Kidney glomerular epithelial cell (primary cell): ENCODE measurements around the gene LMO7.
"Not testable (repeated sequence)": the region's sequence is repeated elsewhere in the genome, so short reads cannot be mapped to it uniquely, and the experiment has no call there.

Experiments
- DNase-seq: peaks from one replicate; lab custom pipeline; 2025; lab: John Stamatoyannopoulos, UW

LMO7 gene

DNA sequence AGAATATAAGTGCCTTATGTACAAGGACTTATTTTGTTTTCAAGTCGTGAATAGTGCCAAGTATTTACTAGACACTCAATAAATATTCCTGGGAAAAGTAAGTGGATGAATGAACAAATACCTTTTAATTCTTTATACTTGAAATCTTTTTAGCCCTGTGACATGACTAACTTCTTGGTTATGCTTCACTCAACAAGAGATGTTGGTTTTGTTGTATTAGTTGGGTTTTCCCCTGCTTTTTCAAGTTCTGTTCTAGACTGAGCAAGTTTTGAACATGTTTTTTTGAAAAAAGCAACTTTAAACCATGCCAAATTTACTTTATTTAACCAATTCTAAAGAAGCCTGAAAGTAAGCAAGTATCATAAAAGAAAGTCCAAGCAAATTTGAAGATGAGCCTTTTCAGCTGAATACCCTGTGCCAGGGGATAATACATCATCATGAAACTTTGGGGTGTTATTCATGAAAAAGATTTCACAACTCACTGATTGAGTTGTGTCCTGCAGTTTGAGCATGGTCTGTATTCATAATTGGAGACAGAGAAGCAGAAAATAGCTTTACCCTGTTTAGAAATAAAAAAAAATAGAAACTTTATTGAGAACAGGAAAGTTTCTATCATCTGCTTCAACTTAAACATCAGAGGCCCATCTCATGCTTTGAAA, 11.1 kb downstream of the LMO7 start:
- peak; percentile 78 for DNase-seq

DNA sequence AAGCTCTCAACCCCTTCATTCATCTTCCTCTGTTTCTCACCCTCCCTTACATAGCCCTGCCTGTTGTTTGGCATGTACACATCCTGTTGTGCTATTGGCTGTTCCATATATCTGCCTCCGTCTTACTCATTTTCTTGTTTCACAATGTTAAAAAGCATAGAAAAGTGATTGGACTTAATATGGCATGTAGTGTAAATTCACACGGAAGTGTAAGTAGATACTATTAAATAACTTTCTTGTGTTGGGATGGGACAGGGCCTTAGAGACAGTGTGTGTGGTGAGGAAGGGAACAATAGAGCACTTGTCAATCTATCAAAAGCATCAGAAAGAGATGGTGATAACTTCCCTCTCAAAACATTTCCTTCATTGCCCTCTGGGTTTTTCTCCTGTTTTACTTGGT, 12.3 kb downstream of the LMO7 start:
- DNase-seq: no peak

DNA sequence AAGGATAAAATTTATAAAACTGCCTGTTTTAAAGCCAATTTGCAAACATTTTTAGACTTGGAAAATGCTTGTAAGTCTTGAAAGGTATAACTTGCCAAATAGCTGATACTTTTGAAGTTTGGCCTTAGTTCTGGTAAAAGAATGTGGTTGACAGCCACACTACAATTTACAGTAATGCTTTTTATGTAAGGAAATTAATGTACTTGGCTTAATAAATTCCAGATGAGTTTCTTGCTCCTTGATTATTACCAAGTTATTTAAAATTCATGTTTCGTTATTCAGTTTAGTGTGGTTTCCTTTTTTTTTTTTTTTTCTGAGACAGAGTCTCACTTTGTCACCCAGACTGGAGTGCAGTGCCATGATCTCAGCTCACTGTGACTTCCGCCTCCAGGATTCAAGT, 14.9 kb downstream of the LMO7 start:
- DNase-seq: no peak

DNA sequence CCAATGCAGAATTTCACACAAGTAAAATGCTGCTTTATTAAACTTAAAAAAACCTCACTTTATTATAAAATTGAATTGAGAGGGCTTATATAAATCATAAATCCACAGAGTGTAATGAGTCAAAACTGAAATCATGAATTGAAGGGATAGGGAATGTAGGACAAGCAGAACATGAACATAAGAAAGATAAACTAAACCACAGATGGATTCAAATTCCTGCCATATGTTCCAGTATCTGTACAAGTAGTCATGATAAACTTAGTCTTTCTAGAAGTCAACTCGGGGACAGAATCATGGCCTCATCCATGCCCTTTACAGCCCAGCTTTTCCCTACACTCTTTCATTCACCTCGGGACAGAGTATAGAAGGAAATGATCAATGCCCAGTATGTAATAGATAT, 16.6 kb downstream of the LMO7 start:
- no peak for DNase-seq

DNA sequence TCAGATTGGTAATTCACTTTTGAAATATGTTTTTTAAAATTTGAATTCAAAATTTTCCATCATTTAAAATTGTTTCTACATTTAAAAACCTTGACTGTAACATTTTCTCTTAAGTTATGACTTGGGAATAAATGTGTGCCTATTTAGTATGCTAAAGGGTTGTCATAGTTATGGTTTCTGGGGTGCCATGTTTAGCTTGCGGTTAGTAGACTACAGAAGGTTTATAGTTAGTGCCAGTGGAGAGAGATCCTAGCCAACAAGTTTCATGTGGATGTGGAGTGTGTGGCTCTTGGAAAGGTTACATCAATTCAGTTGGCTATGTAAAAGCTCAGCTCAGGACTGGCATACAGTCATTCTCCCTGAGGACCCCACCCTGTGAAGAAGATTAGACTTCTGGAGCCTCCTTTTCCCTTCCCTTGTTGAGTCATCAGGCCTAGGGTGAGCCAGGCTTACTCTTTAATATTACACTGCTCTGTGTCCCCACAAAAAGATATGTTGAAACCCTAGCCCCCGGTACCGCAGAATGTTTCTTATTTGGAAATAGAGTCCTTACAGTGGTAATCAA, 20.4 kb downstream of the LMO7 start:
- no peak for DNase-seq

DNA sequence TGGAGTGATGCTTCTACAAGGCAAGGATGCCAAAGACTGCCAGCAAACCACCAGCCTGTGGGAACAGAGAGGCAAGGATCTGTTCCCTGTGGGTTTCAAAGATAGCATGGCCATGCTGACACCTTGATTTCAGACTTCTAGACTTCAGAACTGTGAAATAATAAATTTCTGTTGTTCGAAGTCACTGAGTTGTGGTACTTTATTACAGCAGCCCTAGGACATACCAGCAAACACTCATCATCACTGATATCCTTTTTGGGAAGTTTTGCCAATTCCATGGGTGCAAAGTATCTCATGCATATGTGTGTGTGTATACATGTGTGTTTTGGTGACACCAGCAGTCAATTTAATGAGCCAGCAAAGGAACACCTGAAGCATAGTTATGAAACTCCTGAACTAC, 21.0 kb downstream of the LMO7 start:
- no peak for DNase-seq

DNA sequence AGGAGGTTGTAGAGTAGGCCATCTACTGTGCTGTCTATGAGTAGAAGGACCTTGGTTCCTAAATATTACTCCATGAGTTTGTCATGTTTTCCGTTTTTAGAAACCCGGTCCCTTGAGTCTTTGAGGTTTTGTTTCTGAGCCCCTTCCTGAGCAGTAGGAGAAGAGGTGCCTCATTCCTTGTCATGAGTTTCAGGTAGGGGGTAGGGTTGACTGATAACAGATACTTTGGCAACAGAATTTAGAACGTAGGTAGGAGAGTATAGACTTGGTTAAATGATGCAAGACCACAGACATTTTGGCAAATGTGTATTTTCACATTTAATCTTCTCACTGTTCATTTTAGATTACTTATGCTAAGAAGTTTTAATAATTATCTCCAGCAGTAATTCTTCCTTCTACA, 24.6 kb downstream of the LMO7 start:
- no peak for DNase-seq

DNA sequence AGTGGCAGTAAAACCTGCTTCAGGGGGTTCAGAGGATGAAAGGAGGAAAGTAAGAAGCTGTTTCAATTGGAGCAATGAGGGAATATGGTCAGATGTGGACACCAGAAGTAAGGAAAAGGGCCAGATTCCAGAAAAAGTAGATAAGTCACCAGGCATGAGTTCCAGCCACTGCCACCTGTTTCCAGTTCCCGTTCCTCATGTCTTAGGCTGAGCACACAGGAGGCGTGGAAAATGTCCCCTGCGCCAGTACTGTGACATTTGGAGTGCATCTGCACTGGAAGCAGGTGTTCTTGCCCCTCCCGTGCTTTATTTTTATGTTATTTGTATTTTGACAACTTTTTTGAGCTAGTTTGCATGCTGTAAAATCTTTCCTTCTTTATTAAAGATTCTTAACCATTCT, 25.3 kb downstream of the LMO7 start:
- no peak for DNase-seq

DNA sequence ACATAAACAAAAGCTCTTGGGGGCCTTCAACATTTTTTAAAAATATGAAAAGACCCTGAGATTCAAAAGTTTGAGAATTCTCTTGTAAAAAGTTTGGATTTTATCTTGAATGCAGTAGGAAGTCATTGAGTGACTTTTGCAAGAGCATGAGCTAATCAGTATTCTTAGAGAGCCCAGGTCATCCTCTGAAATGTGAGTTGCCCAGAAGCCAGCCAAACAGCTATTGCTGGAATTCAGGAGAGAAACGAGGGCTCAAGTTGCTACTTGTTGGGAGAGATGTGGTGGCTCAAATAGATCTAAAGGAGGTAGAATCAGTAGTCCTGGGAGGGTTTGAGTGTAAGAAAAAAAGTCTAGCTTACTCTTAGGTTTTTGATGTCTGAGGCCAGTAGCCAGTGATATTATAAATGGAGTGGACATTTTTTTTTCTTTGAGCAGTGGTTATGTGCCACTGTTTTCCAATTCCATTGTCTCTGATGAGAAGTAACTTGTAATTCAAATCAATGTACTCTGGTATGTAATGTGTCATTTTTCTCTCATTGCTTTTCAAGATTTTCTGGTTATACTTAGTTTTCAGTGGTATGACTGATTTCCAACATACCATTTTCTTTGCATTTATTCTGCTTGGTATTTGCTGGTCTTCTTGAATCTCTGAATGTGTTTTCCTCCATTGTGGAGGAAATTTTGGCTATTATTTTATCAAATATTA, 30.7 kb downstream of the LMO7 start:
- no peak for DNase-seq

DNA sequence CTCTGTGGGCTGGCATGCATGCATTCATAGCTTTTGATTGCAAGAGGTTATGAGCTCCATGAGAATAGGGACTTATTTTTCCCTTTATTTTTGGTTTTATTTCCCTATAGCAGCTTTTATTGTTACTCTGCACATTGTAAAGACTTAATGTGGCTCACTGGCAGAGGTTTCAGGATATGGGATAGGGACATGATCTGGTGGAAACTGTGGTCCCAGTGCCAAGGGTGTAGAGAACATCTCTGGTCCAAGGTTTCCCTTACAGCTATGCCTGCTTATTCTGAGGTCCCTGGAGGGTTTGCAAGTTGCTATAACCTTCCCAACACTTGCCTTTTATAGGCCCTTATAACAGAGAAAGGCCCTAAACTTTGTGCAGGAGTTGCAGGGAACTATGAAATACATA, 33.6 kb downstream of the LMO7 start:
- no peak for DNase-seq

DNA sequence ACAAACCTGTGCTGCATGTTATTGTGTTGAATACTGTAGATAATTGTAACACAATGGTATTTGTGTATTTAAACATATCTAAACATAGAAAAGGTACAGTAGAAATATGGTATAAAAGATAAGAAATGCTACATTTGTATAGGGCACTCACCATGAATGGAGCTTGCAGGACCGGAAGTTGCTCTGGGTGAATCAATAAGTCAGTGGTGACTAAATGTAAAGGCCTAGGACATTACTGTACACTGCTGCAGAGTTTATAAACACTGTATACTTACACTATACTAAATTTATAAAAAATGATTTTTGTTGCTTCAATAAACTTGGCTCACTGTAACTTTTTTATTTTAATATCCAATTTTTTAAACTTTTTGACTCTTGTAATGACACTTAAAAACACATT, 34.4 kb downstream of the LMO7 start:
- DNase-seq: no peak

DNA sequence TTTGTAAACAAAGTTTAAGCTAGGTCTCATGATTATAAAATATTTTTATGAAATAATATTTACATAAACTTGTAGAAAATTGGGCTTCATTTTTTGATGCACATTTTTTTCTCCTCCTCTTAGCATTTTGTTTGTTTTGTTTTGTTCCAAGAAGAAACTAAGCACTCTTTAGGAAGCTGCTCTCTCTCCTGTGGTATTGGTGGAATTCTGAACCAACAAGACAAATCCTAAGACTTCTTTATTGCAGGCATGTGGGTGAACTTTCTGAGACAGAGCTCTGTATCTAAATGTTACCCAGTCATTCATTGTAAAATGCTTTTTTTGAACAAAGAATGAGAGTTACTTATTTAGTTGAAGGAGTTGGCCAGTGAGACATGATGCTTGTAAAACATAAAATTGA, 39.3 kb downstream of the LMO7 start:
- DNase-seq: no peak

DNA sequence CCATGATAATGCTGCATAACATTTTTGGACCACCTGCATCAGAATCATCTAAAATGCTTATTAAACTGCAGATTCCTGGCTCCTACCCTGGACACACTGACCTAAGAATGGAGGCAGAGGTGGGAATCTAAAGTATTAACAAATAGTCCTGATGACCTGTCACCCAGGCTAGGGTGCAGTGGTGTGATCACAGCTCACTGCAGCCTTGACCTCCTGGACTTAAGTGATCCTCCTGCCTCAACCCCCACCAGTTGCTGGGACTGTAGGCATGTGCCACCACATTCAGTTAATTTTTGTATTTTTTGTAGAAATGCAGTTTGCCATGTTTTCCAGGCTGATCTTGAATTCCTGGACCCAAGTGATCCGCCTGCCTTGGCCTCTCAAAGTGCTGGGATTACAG, 43.3 kb downstream of the LMO7 start:
- no peak for DNase-seq

DNA sequence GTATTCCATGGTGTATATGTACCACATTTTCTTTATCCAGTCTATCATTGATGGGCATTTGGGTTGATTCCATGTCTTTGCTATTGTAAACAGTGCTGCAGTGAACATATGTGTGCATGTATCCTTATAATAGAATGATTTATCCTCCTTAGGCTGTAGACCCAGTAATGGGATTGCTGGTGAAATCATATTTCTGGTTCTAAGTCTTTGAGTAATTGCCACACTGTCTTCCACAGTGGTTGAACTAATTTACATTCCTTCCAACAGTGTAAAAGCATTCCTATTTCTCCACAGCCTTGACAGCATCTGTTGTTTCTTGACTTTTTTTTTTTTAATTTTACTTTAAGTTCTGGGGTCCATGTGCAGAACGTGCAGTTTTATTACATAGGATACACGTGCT, 44.1 kb downstream of the LMO7 start:
- not testable (repeated sequence) for DNase-seq

DNA sequence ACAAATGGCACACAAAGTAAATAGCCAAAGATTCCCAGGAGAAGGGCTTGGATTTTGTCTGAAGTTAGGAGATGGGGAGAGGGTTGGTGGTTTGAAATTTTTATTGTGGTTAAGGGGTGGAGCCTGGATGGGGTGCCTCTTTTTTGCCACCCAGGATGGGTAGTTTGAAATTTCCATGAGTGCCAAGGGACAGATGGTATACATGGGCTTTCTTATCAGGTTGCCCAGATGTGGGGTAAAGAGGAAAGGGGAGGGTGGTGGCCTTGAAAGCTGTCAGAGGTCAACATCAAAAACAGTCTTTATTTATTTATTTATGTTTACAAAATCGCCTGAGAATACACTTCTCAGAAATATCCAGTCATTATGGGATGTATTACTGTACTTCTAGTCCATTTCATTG, 46.2 kb downstream of the LMO7 start:
- no peak for DNase-seq

DNA sequence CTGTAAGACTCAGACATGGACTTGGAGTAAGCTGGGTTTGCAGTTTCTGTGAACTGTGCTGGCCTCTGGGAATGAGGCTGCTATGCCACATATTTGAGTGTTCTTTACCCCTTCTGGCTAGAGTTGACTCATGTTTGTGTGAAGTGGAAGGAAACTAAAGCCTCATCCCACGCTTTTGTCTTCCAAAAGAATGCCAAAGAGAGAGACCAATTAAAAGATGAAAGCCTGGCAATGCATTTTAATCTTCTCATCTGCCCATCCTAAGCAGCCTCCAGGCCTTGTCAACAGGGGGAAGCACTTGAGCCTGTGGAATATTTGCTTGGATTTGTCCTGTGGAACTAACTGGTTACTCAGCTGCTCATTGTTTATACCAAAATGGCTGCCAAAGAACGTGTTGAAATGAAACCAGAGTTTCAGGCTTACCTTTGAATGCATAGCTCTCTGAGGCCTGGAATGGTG, 49.1 kb downstream of the LMO7 start:
- peak; percentile 74 for DNase-seq

DNA sequence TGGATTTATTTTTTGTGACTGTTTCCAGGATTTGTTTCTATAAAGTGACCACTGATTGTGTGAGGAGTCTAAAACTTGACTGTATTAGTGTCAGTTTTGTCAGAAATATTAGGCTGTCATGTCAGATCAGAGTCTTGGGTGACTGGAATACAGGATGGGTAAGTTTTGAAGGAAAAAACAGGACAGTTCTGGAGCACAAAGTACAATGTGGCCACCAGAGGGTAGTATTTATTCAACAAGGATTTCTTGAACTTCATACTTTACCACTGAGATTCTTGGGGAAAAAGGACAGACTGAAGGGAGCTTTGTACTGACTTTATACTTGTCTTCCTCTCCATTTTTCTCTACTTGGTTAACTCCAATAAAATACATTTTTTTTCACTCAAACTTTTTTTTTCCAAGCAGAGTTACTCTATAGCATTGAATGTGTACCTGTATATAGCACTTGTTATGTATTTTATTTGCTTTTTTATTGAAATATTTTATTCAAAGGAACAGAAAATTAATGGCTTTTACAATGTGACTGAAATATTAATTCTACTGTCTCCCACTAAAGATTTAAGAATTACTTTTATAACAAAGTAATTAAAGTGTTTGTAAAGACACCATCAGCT, 51.1 kb downstream of the LMO7 start:
- peak; percentile 57 for DNase-seq

DNA sequence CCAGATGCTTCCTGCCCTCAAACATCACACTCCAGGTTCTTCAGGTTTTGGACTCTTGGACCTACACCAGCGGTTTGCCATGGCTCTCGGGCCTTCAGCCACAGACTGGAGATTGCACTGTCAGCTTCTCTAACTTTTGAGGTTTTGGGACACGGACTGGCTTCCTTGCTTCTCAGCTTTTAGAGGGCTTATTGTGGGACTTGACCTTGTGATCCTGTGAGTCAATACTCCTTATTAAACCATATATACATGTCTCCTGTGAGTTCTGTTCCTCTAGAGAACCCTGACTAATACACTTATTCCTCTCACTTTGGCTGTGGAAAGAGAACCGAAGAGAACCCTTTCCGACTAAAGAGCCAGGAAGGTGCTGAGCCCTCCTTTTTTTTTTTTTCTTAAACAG, 53.6 kb downstream of the LMO7 start:
- DNase-seq: no peak

DNA sequence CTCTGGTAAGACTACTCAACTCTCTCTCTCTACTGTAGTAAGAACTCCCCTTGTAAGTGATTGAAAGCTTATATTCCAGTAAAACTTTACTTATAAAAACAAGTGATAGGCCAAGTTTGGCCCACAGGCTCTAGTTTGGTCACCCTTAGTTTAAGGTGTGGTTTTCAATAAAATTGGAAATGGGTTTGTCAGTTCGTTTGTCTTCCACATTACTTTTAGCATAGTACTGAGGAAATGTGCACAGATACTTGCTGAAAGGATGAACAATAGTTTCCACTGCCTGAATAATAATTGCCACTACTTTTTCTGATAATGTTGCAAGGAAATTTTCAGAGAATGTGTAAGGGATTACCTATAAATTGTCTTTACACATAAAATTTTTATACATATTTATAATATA, 54.5 kb downstream of the LMO7 start:
- DNase-seq: no peak

DNA sequence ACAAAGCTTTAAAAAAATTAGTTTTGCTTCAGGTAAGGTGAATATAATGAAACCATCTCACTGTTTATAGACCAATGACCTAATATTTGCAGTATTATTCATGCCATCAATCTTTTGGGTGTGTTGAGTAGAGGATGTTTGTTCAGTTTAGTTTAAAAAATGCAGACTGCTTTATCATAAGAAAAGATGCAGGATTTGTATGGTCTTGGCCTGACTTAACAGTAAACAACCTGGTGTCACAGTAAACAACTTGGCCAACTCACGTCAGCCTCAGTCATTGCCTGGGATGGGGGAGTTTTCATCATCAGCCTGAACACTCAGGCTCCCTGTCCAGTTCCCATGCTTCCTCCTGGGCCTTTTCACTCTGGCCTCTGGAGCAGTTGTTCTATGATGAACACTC, 55.1 kb downstream of the LMO7 start:
- peak; percentile 9 for DNase-seq

DNA sequence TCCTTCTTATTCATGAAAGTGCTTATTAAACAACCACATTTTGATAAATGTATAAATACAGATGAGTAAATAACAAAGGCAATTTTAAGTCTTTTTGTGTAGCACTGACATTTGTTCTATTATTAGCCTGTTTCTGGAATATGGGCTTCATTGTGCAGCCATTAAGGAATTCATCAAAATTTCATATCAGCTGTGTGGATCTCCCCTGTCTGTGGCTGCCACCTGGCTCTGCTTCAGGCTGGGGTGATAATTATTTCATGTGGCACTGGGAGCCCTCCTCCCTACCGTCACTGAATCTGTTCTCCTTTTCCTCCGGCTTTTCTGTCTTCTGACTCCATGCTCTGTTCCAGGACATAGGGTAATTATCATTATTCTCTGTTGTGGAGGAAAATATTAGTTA, 57.1 kb downstream of the LMO7 start:
- DNase-seq: no peak

DNA sequence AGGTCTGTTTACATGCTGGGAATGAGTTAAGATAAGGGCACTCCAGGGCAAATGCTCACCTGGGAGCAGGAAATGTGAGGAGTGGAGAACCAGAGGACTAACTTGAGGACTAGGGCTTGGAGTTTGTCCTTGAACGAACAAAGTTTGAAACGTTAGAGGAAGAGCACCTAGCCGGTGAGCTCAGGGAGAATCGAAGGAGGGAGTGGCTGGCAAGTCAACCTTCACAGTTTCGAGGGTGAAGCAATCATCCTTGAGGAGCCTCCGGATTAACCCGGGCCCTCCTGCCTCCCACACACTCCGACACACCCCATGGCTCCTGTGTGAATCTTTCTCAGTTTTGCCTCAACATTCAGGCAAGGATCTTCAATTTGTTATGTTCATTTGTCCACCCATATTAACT, 58.6 kb downstream of the LMO7 start:
- DNase-seq: peak; percentile 52

DNA sequence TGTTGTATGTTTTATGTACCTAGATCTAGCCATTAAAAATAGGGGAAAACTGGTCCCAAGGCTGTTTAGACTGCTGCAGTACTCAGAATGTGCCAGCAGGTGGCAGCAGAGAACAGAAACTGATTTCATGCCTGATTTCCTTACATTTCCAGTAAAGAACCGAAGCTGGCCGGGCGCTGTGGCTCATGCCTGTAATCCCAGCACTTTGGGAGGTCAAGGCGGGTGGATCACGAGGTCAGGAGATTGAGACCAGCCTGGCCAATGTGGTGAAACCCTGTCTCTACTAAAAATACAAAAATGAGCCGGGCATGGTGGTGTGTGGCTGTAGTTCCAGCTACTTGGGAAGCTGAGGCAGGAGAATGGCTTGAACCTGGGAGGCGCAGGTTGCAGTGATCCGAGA, 59.8 kb downstream of the LMO7 start:
- DNase-seq: peak; percentile 71
